Fibroblast of lung (primary cell): Measurements from ENCODE around the gene NDUFB7.
A peak's percentile ranks its signal among the peaks of the same experiment; 100 is the strongest.

ENCODE experiments used
- CTCF ChIP-seq, 2 donors: IDR thresholded peaks in 1 of 2; conservative IDR thresholded peaks in 1 of 2; 1 replicate in 1 of 2; 2 replicates in 1 of 2; pipeline ENCODE4 v1.5.1; 2011 to 2012; ENCODE audit warnings: low read length in 2 of 2, control low read depth in 1 of 2, inconsistent platforms in 1 of 2, low read depth in 1 of 2, mild to moderate bottlenecking in 1 of 2
- EZH2 ChIP-seq: IDR thresholded peaks from 2 replicates; pipeline ENCODE4 v1.5.1; 2012; ENCODE audit warnings: low read length, control low read depth, mild to moderate bottlenecking; ENCODE audit errors: missing control alignments

- TF ChIP-seq CTCF (conservative IDR thresholded peaks at IDR 0.05 in 1 of 2, IDR thresholded peaks at IDR 0.05 in 1 of 2; ENCODE audit: low read depth in 1 of 2, low read length in 2 of 2), result peak; percentile 51 to 62
- no peak for TF ChIP-seq EZH2
These were observed at the start of gene NDUFB7 for GRCh38 chr19:14571695-14572490.
